ENCODE results near the gene NXPH4.

NXPH4 gene

DNA sequence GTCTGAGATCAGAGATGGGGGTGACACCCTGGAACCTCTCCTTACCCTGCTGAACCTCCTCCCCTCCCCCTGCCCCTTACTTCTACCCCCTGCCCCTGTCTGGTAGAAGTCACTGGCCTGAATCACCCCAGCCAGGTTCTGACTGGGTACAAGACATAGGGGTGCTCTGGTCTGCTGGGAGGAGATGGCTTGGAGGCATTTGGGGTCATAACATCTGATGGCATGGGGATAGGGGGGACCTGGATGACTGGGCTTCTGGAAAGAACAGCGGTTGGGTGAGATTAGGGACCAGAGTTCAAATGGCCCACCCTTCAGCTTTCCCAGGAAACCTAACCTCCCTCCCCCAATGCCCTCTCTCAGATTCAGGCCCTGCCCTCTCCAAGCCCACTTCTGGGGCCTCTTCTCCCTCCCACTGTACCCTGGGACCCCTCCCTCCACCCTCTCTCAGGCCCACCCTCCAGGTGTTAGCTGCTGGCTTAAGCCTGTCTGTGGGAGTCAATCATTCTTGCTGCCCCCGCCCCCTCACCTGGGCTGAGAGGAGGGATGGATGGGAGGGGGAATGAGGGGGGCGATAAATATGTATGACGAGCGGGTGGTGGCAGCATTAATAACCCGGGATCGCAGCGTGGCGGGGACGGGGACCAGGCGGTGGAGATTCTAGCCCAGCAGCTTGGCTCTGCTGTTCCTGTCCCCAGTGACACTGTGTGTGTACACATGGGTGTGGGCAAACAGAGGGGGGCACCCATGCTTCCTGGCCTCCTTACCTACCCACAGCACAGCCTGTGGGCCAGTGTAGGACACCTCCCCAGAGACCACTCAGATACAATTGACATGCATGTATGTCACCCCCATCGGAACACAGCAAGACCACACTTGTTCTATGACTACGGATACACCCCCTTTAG is 5.9 kb downstream of the NXPH4 start:
- Histone ChIP-seq H3K9ac (ENCODE audit: low read depth, low read length) (no peak overlapping the region), H3K27me3 (ENCODE audit: control insufficient read depth, insufficient read depth, low read length) (peaks cover 30% of the 10 kb centered on the region), H3K4me3 (ENCODE audit: low read length) (no peak overlapping the region), H3K4me1 (ENCODE audit: control insufficient read depth, insufficient read depth, low read length) (no peaks in the 10 kb centered on the region), H3K36me3 (ENCODE audit: insufficient read depth, low read length) (no peaks in the 10 kb centered on the region), H3K9me3 (replicated peaks; ENCODE audit: low read length) (no peaks in the 10 kb centered on the region), H3K4me2 (ENCODE audit: low read length) (no peak overlapping the region)

DNA sequence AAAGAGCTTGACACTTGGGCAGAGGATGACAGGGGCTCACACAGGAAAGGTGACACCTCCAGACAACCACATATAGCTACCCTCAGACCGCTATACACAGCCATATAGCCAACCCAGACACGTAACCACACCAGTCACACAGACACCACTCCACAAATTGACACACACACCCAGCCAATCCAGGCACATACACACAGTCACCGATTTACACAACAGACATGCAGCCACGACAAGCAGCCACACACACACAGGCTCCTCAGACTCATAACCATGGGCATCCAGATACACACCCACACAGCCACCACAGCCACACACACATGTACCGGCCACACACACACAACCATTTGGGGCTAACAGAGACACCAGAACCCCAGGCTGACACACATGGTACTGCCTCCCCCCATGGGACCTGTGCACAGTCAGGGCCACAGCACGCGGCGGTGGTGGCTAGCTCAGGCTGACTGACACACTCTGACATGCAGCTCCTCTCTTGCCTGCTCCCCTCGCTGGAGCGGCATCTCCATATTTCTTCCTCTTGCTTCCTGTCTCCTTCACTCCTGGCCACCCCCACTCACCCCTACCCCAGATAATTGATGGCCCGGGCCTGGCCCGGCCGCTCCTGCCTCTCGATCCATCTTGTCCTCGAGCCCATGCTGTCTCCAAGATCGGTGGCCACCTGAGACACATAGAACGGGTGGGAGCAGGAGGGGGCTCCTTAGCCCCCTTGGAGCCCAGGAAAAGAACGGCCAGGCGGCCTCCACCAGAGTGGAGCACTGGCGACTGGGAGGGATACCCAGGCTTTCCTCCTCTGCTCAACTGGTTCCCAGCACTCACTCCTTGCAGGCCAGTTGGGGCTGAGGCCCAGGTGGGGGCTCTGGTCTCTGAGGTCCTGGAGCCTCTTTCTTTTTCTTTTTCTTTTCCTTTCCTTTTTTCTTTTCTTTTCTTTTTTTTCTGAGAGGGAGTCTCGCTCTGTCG is 6.9 kb downstream of the NXPH4 start:
- no peak overlapping the region for H3K9ac ChIP-seq (ENCODE audit: low read depth, low read length)
- no peak overlapping the region for H3K4me2 ChIP-seq (ENCODE audit: low read length)
- H3K36me3 ChIP-seq (ENCODE audit: insufficient read depth, low read length): no peaks in the 10 kb centered on the region
- no peak overlapping the region for H3K4me3 ChIP-seq (ENCODE audit: low read length)
- H3K4me1 ChIP-seq (ENCODE audit: control insufficient read depth, insufficient read depth, low read length): no peaks in the 10 kb centered on the region
- H3K27me3 ChIP-seq (ENCODE audit: control insufficient read depth, insufficient read depth, low read length): peaks cover 26% of the 10 kb centered on the region
- no peaks in the 10 kb centered on the region for H3K9me3 ChIP-seq (replicated peaks; ENCODE audit: low read length)

DNA sequence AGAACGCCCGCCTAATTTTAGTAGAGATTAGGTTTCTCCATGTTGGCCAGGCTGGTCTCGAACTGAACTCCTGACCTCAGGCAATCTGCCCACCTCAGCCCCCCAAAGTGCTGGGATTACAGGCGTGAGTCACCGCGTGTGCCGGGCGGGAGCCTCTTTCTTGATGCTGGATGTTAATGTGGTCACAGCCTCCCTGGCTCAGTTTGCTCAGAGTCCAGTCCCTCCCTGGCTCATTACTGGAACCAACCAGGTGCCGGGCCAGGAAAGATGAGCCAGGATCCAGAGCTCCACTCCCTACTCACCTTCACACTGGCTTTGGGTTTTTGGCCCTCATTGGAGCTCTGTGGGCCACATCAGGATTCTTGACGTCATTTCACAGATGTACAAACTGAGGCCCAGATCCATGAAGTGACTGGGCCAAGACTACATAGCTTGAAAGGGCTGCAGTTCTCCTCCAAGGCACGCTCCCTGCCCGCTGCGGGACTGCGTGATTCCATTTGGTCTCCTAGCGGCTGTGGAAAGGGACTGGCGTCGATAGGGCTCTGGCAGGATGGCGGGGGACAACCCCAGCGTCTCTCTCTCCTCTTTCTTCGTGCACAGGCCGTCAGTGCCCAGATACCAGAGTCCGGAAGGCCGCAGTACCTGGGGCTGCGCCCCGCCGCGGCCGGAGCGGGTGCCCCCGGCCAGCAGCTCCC is 7.8 kb downstream of the NXPH4 start:
- no peak overlapping the region for H3K4me3 ChIP-seq (ENCODE audit: low read length)
- peaks cover 7% of the 10 kb centered on the region for H3K4me1 ChIP-seq (ENCODE audit: control insufficient read depth, insufficient read depth, low read length)
- H3K27me3 ChIP-seq (ENCODE audit: control insufficient read depth, insufficient read depth, low read length): peaks cover 19% of the 10 kb centered on the region
- no peaks in the 10 kb centered on the region for H3K36me3 ChIP-seq (ENCODE audit: insufficient read depth, low read length)
- H3K4me2 ChIP-seq (ENCODE audit: low read length): no peak overlapping the region
- no peaks in the 10 kb centered on the region for H3K9me3 ChIP-seq (replicated peaks; ENCODE audit: low read length)
- no peak overlapping the region for H3K9ac ChIP-seq (ENCODE audit: low read depth, low read length)

DNA sequence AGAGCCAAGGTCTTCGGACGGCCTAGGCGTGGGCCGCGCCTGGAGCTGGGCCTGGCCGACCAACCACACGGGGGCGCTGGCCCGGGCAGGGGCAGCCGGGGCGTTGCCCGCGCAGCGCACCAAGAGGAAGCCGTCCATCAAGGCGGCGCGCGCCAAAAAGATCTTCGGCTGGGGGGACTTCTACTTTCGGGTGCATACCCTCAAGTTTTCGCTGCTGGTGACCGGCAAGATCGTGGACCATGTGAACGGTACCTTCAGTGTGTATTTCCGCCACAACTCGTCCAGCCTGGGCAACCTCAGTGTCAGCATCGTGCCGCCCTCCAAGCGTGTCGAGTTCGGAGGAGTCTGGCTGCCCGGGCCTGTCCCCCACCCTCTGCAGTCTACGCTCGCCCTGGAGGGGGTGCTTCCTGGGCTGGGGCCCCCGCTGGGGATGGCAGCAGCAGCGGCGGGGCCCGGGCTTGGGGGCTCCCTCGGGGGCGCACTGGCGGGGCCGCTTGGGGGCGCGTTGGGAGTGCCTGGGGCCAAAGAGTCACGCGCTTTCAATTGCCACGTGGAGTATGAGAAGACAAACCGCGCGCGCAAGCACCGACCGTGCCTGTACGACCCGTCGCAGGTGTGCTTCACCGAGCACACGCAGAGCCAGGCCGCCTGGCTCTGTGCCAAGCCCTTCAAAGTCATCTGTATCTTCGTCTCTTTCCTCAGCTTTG is 8.5 kb downstream of the NXPH4 start:
- no peak overlapping the region for H3K4me3 ChIP-seq (ENCODE audit: low read length)
- H3K27me3 ChIP-seq (ENCODE audit: control insufficient read depth, insufficient read depth, low read length): peaks cover 14% of the 10 kb centered on the region
- peaks cover 7% of the 10 kb centered on the region for H3K4me1 ChIP-seq (ENCODE audit: control insufficient read depth, insufficient read depth, low read length)

DNA sequence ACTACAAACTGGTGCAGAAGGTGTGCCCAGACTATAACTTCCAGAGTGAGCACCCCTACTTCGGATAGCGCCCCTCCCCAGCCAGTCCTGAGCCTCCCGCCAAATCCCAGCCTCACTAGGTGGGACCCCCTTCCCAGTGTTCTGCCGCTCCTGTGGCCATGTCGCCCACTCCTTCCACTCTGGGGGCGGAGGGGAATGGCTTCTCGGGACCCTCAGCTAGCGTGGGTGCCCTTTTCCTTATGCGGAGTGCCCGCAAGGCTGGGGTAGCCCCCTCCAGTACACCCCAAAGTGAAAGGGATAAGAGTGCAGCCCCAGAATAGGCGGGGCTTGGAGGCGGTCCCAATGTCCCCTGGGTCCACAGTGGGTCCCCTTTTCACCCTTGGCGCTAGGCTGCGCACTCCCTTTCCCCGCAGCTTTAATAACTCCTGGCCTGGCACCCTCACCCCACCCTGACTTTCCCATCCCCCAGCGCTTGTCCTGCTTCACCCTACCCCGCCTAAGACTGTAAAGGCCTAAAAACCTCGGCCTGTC is 9.2 kb downstream of the NXPH4 start:
- Histone ChIP-seq H3K4me2 (ENCODE audit: low read length) (no peak overlapping the region), H3K36me3 (ENCODE audit: insufficient read depth, low read length) (no peaks in the 10 kb centered on the region), H3K9ac (ENCODE audit: low read depth, low read length) (no peak overlapping the region), H3K4me3 (ENCODE audit: low read length) (no peak overlapping the region), H3K27me3 (ENCODE audit: control insufficient read depth, insufficient read depth, low read length) (peaks cover 10% of the 10 kb centered on the region), H3K4me1 (ENCODE audit: control insufficient read depth, insufficient read depth, low read length) (peaks cover 8% of the 10 kb centered on the region), H3K9me3 (replicated peaks; ENCODE audit: low read length) (no peaks in the 10 kb centered on the region)

More for the DNA sequence above, 8.5 kb downstream of the NXPH4 start:
- Histone ChIP-seq H3K9ac (ENCODE audit: low read depth, low read length) (no peak overlapping the region), H3K9me3 (replicated peaks; ENCODE audit: low read length) (no peaks in the 10 kb centered on the region), H3K36me3 (ENCODE audit: insufficient read depth, low read length) (no peaks in the 10 kb centered on the region), H3K4me2 (ENCODE audit: low read length) (no peak overlapping the region)

DNA sequence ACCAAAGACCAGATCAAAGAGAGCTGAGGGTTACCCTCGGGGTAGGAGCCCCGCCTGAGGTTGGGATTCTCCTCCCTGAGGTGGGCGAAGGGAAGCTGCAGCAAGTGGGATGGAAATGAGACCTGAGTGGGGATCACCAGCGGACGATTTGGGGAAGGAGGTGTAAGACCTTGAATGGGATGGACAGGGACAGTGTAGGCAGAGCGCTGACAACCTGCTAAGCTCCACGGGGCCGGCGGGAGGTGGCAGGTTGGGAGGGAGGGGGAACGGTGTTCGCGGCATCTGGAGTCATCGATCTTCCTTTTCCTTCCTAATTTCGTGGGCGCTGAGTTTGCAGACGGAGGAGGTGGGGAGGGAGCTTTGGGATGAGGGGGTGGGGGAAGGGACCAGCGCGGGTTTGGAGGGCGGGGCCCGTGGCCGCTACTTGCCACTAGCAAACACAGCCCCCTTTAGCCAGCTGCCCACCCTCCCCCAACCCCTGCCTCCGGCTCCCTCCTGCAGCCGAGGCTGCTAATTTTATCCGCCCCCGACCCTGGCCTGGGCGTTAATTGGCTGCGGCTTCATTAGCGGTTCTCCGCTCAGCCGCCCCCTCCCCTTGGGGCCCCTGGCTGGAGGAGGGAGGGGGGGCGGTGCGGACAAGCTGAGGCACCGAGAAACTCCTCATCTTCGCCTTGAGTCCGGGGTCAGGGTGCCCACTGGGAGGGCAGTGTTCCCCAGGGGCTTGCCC is 10.2 kb downstream of the NXPH4 start:
- no peak overlapping the region for H3K9ac ChIP-seq (ENCODE audit: low read depth, low read length)
- no peaks in the 10 kb centered on the region for H3K9me3 ChIP-seq (replicated peaks; ENCODE audit: low read length)
- H3K4me2 ChIP-seq (ENCODE audit: low read length): no peak overlapping the region
- H3K4me1 ChIP-seq (ENCODE audit: control insufficient read depth, insufficient read depth, low read length): peaks cover 18% of the 10 kb centered on the region
- peaks cover 4% of the 10 kb centered on the region for H3K27me3 ChIP-seq (ENCODE audit: control insufficient read depth, insufficient read depth, low read length)
- no peak overlapping the region for H3K4me3 ChIP-seq (ENCODE audit: low read length)
- H3K36me3 ChIP-seq (ENCODE audit: insufficient read depth, low read length): peaks cover 8% of the 10 kb centered on the region

DNA sequence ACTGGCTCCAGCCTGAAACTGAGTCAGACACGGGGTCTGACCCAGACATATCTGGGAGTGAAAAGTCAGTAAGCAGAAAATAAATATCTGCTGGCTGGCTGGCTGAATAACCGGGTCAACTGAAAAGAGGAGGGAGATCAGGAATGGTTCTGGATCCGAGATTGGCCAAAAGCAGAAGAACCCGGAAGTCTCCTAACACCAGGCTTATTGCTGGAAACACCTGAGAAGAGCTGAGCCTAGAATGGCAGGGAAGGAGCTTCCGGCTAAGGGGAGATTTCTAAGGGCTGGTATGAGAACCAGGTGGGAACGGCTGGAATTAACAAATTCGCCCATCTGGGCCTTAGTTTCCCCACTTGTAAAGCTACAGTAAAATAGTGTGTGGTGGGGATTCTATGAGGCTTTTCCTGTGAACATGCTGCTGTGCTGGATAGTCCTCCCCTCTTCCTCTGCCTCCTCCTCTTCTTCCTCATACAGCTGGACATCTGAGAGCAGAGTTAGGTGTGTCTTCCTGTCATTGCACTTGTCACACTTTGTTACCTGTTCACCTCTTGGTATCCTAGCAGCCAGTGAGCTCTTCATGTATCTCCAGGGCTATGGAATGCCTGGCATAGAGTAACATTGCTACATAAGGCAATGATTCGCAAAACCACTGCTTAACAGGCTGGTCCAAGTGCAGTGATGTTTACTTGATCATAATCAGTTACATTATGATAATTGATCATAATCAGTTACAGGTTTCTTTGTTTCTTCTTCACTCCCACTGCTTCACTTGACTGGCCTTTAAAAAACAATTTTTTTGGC is 10.9 kb downstream of the NXPH4 start:
- Histone ChIP-seq H3K4me3 (ENCODE audit: low read length) (no peak overlapping the region), H3K36me3 (ENCODE audit: insufficient read depth, low read length) (peaks cover 16% of the 10 kb centered on the region), H3K9me3 (replicated peaks; ENCODE audit: low read length) (no peaks in the 10 kb centered on the region), H3K4me1 (ENCODE audit: control insufficient read depth, insufficient read depth, low read length) (peaks cover 25% of the 10 kb centered on the region), H3K27me3 (ENCODE audit: control insufficient read depth, insufficient read depth, low read length) (no peaks in the 10 kb centered on the region), H3K9ac (ENCODE audit: low read depth, low read length) (no peak overlapping the region), H3K4me2 (ENCODE audit: low read length) (no peak overlapping the region)

DNA sequence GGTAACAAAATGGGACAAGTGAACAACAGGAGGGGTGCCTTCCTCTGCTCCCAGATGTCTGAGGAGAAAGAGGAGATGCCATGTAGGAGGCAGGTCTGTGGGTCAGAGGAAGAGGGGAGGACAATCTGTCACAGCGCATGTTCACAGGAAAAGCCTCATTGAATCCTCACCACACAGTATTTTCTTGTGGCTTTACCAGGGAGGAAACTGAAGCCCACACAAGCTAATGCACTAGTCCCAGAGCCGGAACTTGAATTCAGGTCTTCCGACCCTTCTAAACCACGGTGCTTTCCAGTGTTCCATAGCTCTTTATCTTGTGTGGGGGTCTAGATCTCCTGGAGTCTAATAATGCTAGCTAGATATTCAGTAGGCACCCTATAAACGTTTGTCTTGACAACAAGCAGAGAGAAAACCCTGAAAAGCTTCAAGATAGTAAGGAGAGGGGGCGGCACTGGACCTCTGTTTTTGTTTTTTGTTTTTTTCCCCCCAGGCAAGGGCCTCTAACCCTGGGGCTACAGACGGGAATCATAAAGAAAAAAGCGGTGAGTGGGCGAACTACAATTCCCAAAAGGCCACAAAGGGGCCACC is 12.5 kb downstream of the NXPH4 start:
- Histone ChIP-seq H3K4me2 (ENCODE audit: low read length) (peak overlapping the region; percentile 88), H3K36me3 (ENCODE audit: insufficient read depth, low read length) (peaks cover 32% of the 10 kb centered on the region), H3K4me3 (ENCODE audit: low read length) (peak overlapping the region; percentile 88), H3K27me3 (ENCODE audit: control insufficient read depth, insufficient read depth, low read length) (no peaks in the 10 kb centered on the region), H3K9me3 (replicated peaks; ENCODE audit: low read length) (no peaks in the 10 kb centered on the region), H3K9ac (ENCODE audit: low read depth, low read length) (peak overlapping the region; percentile 99), H3K4me1 (ENCODE audit: control insufficient read depth, insufficient read depth, low read length) (peaks cover 32% of the 10 kb centered on the region)

DNA sequence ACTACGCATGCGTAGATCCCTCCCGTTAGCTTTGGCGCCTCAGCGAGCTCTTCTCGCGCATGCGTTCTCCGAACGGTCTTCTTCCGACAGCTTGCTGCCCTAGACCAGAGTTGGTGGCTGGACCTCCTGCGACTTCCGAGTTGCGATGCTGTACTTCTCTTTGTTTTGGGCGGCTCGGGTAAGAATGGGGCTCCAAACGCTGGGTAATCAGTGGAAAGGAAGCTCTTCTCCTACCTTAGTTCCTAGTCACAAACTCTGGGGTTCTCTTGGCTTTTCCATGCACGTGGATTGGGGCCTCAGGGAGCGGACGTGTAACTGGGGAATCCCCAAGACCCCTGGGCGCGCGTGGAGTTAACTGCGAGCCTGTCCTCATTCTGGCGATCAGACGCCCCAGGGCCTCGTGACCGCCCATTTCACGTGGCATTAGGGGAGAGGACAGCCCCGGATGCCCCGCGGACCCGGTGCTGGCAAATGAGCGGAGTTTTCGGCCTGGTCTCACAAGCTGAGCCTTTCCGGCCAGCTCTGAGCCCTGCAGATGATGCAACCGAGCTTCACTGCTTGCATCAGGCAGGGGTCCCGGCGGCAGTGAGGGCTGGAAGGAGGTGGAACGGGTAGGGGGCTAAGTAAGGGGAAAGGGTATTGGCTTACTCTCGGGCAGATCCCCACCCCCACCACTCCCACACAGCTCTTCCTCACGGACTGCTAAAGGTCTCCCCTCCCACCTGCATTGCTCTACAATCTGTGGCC is 13.2 kb downstream of the NXPH4 start, which contains the start of gene SHMT2:
TSS of gene SHMT2 (plus strand) at position 78 of the 747 bp plus-strand sequence. CDS start at position 146, 68 bp downstream.
- Histone ChIP-seq H3K27me3 (ENCODE audit: control insufficient read depth, insufficient read depth, low read length) (no peaks in the 10 kb centered on the region), H3K9me3 (replicated peaks; ENCODE audit: low read length) (no peaks in the 10 kb centered on the region), H3K4me1 (ENCODE audit: control insufficient read depth, insufficient read depth, low read length) (peaks cover 33% of the 10 kb centered on the region), H3K9ac (ENCODE audit: low read depth, low read length) (peak within 1 kb of the TSS; percentile 99), H3K36me3 (ENCODE audit: insufficient read depth, low read length) (peaks cover 35% of the 10 kb centered on the region), H3K4me2 (ENCODE audit: low read length) (peak within 1 kb of the TSS; percentile 88), H3K4me3 (ENCODE audit: low read length) (peak within 1 kb of the TSS; percentile 88)
